NB4 (cell line): ENCODE measurements around the gene APCS.

ENCODE experiments used
- DNase-seq: peaks from one replicate; pipeline ENCODE4 v3.0.0; 2010; ENCODE audit warnings: low read depth
- H3K4me3 ChIP-seq: one replicate; pipeline ENCODE4 v1.5.1; 2011; ENCODE audit warnings: mild to moderate bottlenecking, low read depth, low read length, moderate library complexity
- MYC ChIP-seq: IDR thresholded peaks from 2 replicates; pipeline ENCODE4 v1.6.1; 2011; ENCODE audit warnings: low read depth, low read length
- POLR2A ChIP-seq: IDR thresholded peaks from 2 replicates; pipeline ENCODE4 v1.6.1; 2011; ENCODE audit warnings: mild to moderate bottlenecking; ENCODE audit not compliant: insufficient read length; ENCODE audit errors: extremely low read depth
- TF ChIP-seq, protein P1 (sequence below): IDR thresholded peaks from one replicate; pipeline ENCODE4 v1.5.1; 2012; ENCODE audit warnings: low read depth, low read length
- TF ChIP-seq, protein P2 (sequence below): IDR thresholded peaks from 2 replicates; pipeline ENCODE4 v1.6.1; 2011; ENCODE audit warnings: low read depth, low read length

The APCS gene

DNA sequence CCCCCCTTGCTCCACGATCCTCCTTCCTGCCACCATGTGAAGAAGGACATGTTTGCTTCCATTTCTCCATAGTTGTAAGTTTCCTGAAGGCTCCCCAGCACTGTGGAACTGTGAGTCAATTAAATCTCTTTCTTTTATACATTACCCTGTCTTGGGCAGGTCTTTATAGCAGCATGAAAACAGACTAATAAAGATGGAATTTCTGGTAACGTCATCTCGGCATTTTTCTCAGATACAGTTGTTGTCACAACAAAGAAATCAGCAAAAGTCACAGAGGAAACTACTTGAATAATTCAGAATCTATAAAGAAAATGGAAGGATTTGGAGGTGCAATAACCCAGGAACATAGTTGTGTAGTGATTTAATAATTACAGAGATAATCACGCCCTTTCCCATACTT, 4.4 kb downstream of the APCS start:
- no peak overlapping the region for H3K4me3 ChIP-seq
- TF ChIP-seq, protein P1, sequence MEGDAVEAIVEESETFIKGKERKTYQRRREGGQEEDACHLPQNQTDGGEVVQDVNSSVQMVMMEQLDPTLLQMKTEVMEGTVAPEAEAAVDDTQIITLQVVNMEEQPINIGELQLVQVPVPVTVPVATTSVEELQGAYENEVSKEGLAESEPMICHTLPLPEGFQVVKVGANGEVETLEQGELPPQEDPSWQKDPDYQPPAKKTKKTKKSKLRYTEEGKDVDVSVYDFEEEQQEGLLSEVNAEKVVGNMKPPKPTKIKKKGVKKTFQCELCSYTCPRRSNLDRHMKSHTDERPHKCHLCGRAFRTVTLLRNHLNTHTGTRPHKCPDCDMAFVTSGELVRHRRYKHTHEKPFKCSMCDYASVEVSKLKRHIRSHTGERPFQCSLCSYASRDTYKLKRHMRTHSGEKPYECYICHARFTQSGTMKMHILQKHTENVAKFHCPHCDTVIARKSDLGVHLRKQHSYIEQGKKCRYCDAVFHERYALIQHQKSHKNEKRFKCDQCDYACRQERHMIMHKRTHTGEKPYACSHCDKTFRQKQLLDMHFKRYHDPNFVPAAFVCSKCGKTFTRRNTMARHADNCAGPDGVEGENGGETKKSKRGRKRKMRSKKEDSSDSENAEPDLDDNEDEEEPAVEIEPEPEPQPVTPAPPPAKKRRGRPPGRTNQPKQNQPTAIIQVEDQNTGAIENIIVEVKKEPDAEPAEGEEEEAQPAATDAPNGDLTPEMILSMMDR = no peak
- TF ChIP-seq MYC (no peak), POLR2A (no peak)
- TF ChIP-seq, protein P2, sequence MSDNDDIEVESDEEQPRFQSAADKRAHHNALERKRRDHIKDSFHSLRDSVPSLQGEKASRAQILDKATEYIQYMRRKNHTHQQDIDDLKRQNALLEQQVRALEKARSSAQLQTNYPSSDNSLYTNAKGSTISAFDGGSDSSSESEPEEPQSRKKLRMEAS = no peak
- DNase-seq = no peak

DNA sequence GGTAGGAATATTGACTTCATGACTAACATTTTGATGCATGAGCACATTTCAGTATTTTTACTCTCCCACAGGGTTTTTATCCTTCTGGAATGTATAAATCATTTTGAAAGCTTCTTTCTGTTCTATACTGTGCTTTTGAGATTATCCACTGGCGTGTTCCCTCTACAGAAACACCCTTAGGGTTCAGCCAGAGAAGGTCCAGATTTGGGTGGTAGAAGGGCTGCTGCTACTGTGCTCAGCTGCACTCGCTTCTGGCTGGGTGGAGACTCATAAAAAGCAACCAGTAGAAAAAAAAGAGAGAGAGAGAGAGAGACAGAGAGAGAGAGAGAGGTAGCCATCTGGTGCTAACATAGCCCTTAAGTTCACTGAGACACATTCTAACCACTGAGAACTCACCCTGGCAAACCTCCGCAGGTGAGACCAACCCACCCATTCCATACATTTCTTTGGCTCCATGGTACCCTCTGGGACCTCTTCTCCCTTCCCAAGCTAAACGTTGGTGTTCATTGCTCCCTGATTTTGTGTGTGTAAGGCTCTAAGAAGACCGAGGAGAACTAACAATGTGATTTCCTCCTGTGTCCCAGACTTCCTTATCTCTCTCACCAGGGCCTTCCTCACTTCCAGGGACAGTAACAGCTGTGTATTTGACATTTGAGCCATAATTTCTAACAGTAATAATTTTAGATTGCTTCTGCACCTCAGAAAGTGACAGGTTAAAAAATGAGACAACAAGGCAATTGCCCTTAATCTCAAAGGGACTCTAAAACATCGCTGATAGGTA, 7.2 kb downstream of the APCS start:
- no peak overlapping the region for H3K4me3 ChIP-seq
- DNase-seq = no peak
- TF ChIP-seq, protein P1 = no peak
- TF ChIP-seq, protein P2 = no peak
- TF ChIP-seq POLR2A = no peak

DNA sequence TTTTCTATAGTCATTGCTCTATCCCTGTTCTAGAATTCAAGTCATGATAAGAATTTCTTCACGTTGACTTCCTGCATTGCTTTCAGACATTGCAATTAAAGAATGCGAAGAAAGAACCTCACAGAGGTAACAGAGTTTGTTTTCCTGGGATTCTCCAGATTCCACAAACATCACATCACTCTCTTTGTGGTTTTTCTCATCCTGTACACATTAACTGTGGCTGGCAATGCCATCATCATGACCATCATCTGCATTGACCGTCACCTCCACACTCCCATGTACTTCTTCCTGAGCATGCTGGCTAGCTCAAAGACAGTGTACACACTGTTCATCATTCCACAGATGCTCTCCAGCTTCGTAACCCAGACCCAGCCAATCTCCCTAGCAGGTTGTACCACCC, 10.6 kb downstream of the APCS start:
- no peak for DNase-seq
- TF ChIP-seq POLR2A (no peak), MYC (no peak)
- TF ChIP-seq, protein P2 = no peak
- TF ChIP-seq, protein P1 = no peak

DNA sequence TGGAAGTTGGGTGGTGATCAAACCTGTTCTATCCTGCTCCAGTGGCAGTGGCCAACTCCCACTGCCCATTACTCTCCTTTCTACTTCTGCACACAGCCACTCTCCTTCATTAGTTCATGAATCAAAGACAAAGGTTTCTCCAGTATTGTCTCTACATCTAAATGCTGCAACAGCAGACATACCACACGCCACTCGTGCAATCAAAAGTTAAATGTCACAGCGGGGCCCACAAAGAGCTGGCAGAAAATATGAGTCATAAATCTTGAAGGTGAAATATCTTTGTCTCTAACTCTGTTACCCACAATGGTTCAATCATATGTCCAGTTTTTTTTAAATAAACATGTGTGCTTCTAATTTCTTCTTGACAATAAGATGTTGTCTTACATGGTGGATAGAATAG, 13.3 kb downstream of the APCS start:
- TF ChIP-seq, protein P2 = no peak
- TF ChIP-seq MYC (no peak), POLR2A (no peak)
- TF ChIP-seq, protein P1 = no peak
- no peak for DNase-seq
- no peak overlapping the region for H3K4me3 ChIP-seq

More for the DNA sequence above, 10.6 kb downstream of the APCS start:
- H3K4me3 ChIP-seq = no peak overlapping the region

DNA sequence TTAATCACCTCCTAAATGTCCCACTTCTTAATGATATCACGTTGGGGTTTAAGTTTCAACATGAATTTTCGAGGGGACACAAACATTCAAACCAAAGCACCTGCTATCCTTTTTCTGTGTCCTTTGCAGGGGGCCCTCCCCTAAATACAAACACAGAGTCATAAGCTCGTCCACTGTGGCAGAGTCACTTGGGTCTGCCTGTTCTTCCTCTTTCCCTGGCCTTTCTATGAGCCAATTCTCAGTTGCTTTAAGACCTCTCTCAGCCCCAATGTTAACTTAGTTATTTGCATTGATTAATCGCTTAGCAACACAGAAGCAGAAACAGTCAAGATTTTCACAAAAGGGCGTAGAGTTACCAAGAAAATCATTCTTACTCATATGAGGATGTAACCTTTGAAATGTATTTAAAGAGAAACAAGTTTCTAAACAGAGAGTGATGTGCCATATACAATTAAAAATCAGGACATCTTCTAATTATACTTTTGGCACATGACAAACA, 14.9 kb downstream of the APCS start:
- TF ChIP-seq MYC (no peak), POLR2A (no peak)
- TF ChIP-seq, protein P1 = no peak
- TF ChIP-seq, protein P2 = no peak
- DNase-seq = no peak
- H3K4me3 ChIP-seq = no peak overlapping the region
